NCI-H1417 (cell line): Measurements from ENCODE around the gene MAGI3.
"Not testable (repeated sequence)": the region's sequence is repeated elsewhere in the genome, so short reads cannot be mapped to it uniquely, and the experiment has no call there.

Experiments
- DNase-seq, 3 experiments: peaks; one replicate each; lab custom pipeline; 2025; lab: John Stamatoyannopoulos, UW

MAGI3 gene

DNA sequence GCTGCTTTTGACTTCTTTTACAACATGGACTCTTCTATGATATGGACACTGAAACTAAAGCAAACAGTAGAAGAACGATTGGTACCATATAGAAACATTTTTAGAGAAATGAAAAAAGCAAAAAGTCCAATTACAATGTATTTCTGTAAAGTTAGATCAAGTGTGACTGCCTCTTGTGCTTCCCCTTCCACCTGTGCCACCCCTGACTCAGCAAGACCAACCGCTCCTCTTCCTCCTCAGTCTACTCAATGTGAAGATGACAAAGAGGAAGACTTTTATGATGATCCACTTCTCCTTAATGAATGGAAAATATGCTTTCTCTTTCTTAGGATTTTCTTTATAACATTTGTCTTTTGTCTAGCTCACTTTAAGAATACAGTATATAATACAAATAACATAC, 302.0 kb downstream of the MAGI3 start:
- DNase-seq, result no peak

DNA sequence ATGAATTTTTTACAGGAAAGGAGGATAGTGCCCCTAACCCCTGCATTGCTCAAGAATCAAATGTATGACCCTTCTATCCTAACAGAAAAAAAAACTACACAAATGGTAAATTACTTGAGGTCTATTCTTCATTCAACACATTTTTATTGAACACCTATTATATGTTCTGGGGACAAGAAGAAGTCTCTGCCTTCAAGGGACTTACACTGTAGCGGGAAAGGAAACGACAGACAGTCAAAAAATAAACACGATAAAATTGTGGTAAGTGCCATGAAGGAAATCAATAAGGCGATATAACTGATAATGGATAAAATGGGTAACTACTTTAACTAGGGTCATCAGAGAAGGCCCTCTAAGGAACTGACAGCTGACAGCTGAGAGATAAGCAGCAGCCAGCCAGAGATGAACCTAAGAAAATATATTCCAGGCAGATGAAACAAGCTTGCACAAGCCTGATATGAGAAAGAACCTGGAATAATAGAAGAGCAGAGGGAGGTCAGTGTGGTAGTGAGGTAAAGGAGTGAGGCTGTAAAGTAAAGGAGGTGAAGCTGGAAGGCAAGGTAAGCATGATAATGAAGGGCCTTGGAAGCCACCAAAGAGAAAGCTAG, 302.6 kb downstream of the MAGI3 start:
- DNase-seq, result no peak

DNA sequence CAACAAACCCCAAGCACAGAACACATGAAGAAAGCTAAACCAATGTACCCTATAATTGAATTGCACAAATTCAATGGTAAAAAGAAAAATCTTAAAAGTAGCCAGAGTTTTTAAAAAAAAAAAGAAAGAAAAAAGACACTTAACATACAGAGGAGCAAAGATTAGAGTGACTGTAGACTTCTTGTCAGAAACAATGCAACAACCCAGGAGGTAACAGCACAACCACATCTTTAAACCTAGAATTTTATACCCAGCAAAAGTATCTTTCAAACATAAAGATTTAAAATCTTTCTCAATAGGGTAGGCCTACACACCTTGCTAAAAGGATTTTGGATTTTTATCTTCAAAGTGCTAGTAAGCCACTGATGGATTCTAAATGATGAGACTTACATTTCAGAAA, 304.6 kb downstream of the MAGI3 start:
- DNase-seq, result no peak

DNA sequence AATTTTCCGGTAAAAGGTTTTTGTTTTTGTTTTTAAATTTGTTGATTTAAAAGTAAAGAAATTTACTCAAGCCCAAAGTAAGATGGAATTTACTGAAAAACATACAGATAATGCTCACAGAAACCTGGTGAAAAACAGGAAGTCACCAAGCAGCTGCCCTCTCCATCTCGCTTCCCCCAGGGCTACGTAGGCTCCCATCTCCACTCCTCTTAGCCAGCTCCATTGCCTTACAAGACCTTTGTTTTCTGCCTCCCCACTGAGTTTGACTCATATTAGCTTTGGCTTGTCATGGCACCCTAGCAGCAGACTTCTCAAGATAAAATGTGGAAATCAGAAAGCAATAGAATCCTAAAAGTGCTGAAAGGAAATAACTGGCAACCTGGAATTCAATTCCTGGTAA, 311.1 kb downstream of the MAGI3 start:
- peak in 1 of 3 experiments; percentile 4 for DNase-seq

DNA sequence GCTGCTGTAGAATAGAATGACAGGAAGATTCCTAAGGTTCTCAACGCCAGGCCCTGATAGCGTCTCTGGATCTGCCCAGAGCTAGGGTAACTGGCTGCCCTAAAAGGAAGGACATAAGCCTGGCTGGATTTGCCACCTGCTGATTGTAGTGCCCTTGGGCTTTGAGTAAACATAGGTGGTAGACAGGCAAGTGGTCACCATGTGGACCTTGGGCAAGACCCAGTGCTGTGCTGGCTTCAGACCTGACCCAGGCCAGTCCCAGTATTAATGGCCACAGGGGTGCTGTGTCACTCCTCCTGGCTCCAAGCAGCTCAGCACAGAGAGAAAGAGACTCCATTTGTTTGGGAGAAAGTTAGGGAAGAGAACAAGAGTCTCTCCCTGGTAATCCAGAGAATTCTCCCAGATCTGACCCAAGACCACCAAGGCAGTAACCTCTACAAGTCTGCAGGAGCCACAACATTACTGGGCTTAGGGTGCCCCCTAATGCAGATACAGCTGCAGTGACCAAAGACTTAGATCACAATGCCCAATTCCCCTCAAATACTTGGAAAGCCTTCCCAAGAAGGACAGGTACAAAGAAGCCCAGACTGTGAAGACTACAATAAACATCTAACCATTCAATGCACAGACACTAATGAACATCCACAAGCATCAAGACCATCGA, 324.4 kb downstream of the MAGI3 start:
- DNase-seq, result no peak

DNA sequence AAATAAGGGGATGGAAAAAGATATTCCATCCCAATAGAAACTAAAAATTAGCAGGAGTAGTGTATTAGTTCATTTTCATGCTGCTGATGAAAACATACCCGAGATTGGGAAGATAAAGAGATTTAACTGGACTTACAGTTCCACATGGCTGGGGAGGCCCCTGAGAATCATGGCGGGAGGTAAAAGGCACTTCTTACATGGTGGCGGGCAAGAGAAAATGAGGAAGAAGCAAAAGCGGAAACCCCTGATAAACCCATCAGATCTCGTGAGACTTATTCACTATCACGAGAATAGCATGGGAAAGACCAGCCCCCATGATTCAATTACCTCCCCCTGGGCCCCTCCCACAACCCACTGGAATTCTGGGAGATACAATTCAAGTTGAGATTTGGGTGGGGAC, 327.2 kb downstream of the MAGI3 start:
- not testable (repeated sequence) for DNase-seq

DNA sequence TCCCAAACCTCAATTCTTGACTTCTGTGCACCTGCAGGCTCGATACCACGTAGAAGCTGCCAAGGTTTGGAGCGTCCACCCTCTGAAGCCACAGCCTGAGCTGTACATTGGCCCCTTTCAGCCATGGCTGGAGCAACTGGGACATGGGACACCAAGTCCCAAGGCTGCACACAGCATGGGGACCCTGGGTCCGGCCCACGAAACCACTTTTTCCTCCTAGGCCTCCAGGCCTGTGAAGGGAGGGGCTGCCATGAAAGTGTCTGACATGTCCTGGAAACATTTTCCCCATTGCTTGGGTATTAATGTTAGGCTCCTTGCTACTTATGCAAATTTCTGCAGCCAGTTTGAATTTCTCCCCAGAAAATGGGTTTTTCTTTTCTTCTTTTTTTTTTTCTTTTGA, 328.3 kb downstream of the MAGI3 start:
- DNase-seq, result not testable (repeated sequence)

DNA sequence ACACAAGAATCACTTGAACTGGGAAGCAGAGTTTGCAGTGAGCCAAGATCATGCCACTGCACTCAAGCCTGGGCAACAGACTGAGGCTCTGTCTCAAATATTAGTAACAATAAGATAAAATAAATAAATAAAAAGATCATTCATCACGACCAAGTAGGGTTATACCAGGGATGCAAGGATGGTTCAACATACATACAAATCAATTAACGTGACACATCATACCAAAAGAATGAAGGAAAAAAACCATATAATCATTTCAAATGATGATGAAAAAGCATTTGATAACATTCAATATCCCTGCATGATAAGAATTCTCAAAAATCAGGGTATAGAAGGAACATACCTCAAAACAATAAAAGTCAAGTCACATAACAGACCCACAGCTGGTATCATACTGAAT, 330.7 kb downstream of the MAGI3 start:
- no peak for DNase-seq

DNA sequence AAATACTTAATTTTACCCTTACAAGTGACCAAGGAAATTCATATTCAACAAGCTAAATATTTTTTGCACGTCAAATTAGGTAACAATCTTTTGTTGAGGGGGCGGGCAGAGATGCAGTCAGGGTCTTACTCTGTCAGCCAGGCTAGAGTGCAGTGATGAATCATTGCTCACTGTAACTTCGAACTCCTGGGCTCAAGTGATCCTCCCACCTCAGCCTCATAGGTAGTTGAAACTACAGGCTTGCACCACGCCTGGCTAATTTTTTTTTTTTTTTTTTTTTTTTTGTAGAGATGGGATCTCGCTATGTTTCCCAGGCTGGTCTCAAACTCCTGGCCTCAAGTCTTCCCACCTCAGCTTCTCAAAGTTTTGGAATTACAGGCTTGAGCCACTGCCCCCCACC, 342.5 kb downstream of the MAGI3 start:
- DNase-seq, result no peak

DNA sequence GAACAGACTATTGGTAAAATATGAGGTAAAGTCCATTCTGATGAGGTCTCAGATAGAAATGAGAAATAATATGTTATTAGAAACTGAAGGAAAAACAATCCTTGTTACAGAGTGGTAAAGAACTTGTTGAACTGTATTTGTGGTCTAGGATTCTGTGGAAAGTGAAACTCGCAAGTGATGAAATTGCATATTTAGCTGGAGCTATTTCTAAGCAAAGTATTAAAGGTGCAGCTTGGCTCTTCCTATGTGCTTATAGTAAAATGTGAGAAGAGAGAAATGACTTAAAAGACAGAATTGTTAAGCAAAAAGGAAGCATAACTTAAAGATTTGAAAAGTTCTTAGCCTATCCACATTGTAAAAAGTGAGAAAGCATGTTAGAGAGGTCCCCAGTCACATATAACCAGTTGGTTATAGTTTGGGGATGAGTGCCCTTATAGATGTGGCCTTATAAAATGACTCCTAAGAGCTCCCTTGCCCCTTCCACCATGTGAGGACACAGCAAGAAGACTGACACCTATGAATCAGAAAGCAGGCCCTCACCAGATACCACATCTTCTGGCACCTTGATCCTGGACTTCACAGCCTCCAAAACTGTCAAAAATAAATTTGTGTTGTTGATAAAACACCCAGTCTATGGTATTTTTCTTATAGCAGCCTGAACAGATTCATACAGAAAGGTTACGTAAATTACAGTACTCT, 344.2 kb downstream of the MAGI3 start:
- DNase-seq, result no peak
